T-cell (primary cell): ENCODE measurements around the gene CNNM2. TPM values are rescaled to one million over a fixed set of nuclear protein-coding genes. Genes with fewer than 3 reads are reported as not detected.

Experiments
- ATAC-seq, 4 experiments: fragments of 200-7000 bp in 3 of 4; fragments of 150-1000 bp in 1 of 4; cut with Tn5 transposase; replicated peaks in 1 of 4; 1 replicate in 3 of 4; 2 replicates in 1 of 4; pipeline ENCODE4 v1.10.0; 2021; ENCODE audit warnings: moderate library complexity in 3 of 4, mild to moderate bottlenecking in 2 of 4, moderate number of reproducible peaks in 1 of 4
- CTCF ChIA-PET, 2 donors: fragments of 300-600 bp; sonication (Branson Sonifier 250); formaldehyde crosslinking; loops; one replicate each; lab custom pipeline; 2022; ENCODE audit warnings: antibody characterized with exemption in 2 of 2; lab: Charles Lee
- POLR2A ChIA-PET, 2 donors: fragments of 300-600 bp; sonication (Branson Sonifier 250); formaldehyde crosslinking; loops; one replicate each; lab custom pipeline; 2022; ENCODE audit warnings: antibody characterized with exemption in 2 of 2; lab: Charles Lee
- DNase-seq, 35 experiments: peaks; one replicate each; pipeline versions ENCODE4 v3.0.0 to v3.0.0-alpha.2; 2013 to 2023
- H3K27ac ChIP-seq: one replicate; pipeline ENCODE4 v1.5.1; 2013; ENCODE audit warnings: low read length
- H3K27me3 ChIP-seq, 2 experiments: replicated peaks in 1 of 2; 1 replicate in 1 of 2; 2 replicates in 1 of 2; pipeline versions ENCODE4 v1.6.1 to v1.7.0; 2013; ENCODE audit warnings: low read length in 1 of 2, mixed read lengths in 1 of 2; ENCODE audit not compliant: control insufficient read depth in 2 of 2, insufficient read depth in 2 of 2; ENCODE audit errors: extremely low read depth in 1 of 2
- H3K36me3 ChIP-seq, 2 donors: 1 replicate in 1 of 2; 2 replicates in 1 of 2; pipeline versions ENCODE4 v1.6.1 to v1.7.0; 2013; ENCODE audit warnings: low read length in 1 of 2; ENCODE audit not compliant: control insufficient read depth in 2 of 2, insufficient read depth in 1 of 2; ENCODE audit errors: extremely low read depth in 1 of 2
- H3K4me1 ChIP-seq, 2 experiments: 1 replicate in 1 of 2; 2 replicates in 1 of 2; pipeline versions ENCODE4 v1.6.1 to v1.7.0; 2013; ENCODE audit warnings: low read length in 2 of 2, mixed read lengths in 1 of 2; ENCODE audit not compliant: insufficient read depth in 2 of 2, control insufficient read depth in 1 of 2; ENCODE audit errors: extremely low read depth in 1 of 2
- H3K4me3 ChIP-seq, 2 donors: 1 replicate in 1 of 2; 2 replicates in 1 of 2; pipeline versions ENCODE4 v1.5.1 to v1.7.0; 2013; ENCODE audit warnings: mild to moderate bottlenecking in 2 of 2, low read length in 1 of 2, moderate library complexity in 1 of 2; ENCODE audit not compliant: control insufficient read depth in 1 of 2; ENCODE audit errors: extremely low read depth in 1 of 2
- H3K9me3 ChIP-seq: 2 replicates; pipeline ENCODE4 v1.7.0; 2013
- H3K27ac Mint-ChIP-seq, 2 donors: one replicate each; pipeline ENCODE4 v1.8.0; 2020 to 2021; ENCODE audit warnings: mild to moderate bottlenecking in 2 of 2, mixed read lengths in 2 of 2
- H3K27me3 Mint-ChIP-seq, 2 donors: one replicate each; pipeline ENCODE4 v1.8.0; 2021 to 2022; ENCODE audit warnings: mixed read lengths in 2 of 2
- H3K36me3 Mint-ChIP-seq: one replicate; pipeline ENCODE4 v1.8.0; 2021; ENCODE audit warnings: mixed read lengths
- H3K4me1 Mint-ChIP-seq, 3 donors: one replicate each; pipeline ENCODE4 v1.8.0; 2020 to 2022; ENCODE audit warnings: mixed read lengths in 3 of 3, mild to moderate bottlenecking in 1 of 3
- H3K4me3 Mint-ChIP-seq, 3 donors: one replicate each; pipeline ENCODE4 v1.8.0; 2020 to 2022; ENCODE audit warnings: mild to moderate bottlenecking in 3 of 3, mixed read lengths in 3 of 3, moderate library complexity in 3 of 3
- H3K9me3 Mint-ChIP-seq, 3 donors: one replicate each; pipeline ENCODE4 v1.8.0; 2020 to 2022; ENCODE audit warnings: mixed read lengths in 3 of 3
- WGBS: methylation state at CpG from one replicate; pipeline ENCODE4 v1.1.5; 2013; ENCODE audit warnings: missing lambda C conversion rate; ENCODE audit not compliant: insufficient coverage; 5-methylcytosine and 5-hydroxymethylcytosine counted together
- total RNA-seq, 35 experiments: library from RNA in 6 of 35; stranded (reverse) in 6 of 35; fragments of 120-200 nt in 1 of 35; gene quantifications; one replicate each; pipeline versions ENCODE4 v1.2.1 to v1.2.4 and lab custom pipeline; 2013 to 2026

Gene CNNM2
- total RNA-seq, 5 donors from 2014 or later (not counting 1 experiment from before 2014, with no cell fraction given) = 11.6 to 15.4 (median 14.2) TPM

DNA sequence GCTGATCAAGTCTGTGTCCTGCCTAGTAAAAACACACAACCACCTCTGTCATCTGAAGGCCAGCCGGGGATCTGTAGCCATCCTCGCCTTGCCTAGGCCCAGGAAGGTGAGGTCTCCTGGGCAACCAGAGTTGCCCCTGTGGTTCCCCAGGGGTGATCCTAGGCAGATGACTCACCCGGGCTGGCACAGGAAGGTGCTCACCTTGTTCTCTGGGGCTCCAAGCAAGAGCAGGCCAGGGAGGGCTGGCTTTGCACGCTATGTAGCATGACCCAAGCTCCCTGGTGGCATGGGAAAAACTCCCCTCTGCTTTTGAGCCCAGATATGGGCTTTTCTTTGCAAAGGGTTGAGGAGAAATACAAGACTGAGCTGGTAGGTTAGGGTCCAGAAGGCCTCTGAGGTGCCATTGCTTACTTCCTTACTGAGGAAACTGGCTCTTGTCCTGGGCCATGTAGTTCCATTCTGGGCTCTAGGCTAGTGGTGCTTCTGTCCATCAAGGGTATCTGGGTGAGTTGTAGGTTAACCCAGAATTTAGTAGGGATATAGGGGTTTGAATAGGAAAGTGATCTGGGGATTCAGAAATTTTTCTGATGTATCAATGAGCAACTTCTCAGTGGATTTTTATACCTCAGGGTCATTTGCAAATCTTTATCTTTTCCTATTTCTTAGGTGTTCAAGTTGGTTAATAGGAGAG, 162.9 kb downstream of the CNNM2 start:
- H3K27me3 ChIP-seq = no peaks in the 10 kb centered on the region
- ATAC-seq = no peak
- peak overlapping the region in 1 of 2 donors; percentile 42 for H3K27ac Mint-ChIP-seq
- no peak overlapping the region for H3K4me3 ChIP-seq
- CTCF ChIA-PET = interaction anchor here in 1 of 2 donors (0.6 kb wide), 1 partner anchor 273 kb away, joined by 3 read pairs; no protein-coding TSS in a partner anchor
- peaks cover 12 to 40% of the 10 kb centered on the region in 2 donors for H3K36me3 ChIP-seq
- H3K9me3 ChIP-seq = no peaks in the 10 kb centered on the region
- no peaks in the 10 kb centered on the region for H3K4me1 ChIP-seq
- H3K27ac ChIP-seq = no peak overlapping the region
- H3K9me3 Mint-ChIP-seq = no peaks in the 10 kb centered on the region
- H3K27me3 Mint-ChIP-seq = no peaks in the 10 kb centered on the region
- peaks cover 27% of the 10 kb centered on the region for H3K36me3 Mint-ChIP-seq
- POLR2A ChIA-PET = interaction anchor here in 1 of 2 donors (0.5 kb wide), 1 partner anchor 14 kb away, joined by 5 read pairs; no protein-coding TSS in a partner anchor
- no peak overlapping the region for H3K4me3 Mint-ChIP-seq
- WGBS = 89% methylated on average over 4 of the region's 4 CpGs
- no peak for DNase-seq
- no peaks in the 10 kb centered on the region for H3K4me1 Mint-ChIP-seq

DNA sequence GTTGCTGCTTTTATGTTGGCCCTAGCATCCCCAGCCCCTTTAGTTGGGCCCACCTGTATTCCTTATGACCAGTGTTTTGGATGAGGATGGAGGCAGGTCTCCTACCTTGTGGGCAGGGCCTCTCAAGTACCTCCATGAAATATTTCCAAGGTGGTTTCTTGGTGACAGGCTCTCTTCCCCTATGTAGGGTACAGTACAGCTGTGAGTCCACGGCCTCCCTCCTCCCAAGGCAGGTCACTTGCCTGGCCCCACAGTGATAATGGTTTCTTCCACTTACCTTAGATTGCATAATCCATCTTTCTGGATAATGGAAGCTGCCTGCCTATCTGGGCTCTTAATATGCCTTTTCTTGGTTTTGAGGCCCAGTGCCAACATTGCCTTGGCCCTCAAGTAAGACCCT, 164.6 kb downstream of the CNNM2 start:
- H3K4me1 ChIP-seq = no peaks in the 10 kb centered on the region
- no peaks in the 10 kb centered on the region for H3K9me3 ChIP-seq
- ChIA-PET POLR2A (no interaction called here), CTCF (interaction anchor here in 1 of 2 donors (0.6 kb wide), 1 partner anchor 524 kb away, joined by 5 read pairs; no protein-coding TSS in a partner anchor)
- ATAC-seq = no peak
- no peak overlapping the region for H3K4me3 ChIP-seq
- Mint-ChIP-seq H3K27ac (no peak overlapping the region), H3K4me3 (no peak overlapping the region), H3K4me1 (no peaks in the 10 kb centered on the region), H3K27me3 (no peaks in the 10 kb centered on the region), H3K36me3 (peaks cover 12% of the 10 kb centered on the region), H3K9me3 (no peaks in the 10 kb centered on the region)
- H3K27ac ChIP-seq = no peak overlapping the region
- DNase-seq = no peak
- WGBS = 100% methylated on average over 1 of the region's 1 CpG
- H3K27me3 ChIP-seq = no peaks in the 10 kb centered on the region
- peaks cover 8 to 33% of the 10 kb centered on the region in 2 donors for H3K36me3 ChIP-seq

DNA sequence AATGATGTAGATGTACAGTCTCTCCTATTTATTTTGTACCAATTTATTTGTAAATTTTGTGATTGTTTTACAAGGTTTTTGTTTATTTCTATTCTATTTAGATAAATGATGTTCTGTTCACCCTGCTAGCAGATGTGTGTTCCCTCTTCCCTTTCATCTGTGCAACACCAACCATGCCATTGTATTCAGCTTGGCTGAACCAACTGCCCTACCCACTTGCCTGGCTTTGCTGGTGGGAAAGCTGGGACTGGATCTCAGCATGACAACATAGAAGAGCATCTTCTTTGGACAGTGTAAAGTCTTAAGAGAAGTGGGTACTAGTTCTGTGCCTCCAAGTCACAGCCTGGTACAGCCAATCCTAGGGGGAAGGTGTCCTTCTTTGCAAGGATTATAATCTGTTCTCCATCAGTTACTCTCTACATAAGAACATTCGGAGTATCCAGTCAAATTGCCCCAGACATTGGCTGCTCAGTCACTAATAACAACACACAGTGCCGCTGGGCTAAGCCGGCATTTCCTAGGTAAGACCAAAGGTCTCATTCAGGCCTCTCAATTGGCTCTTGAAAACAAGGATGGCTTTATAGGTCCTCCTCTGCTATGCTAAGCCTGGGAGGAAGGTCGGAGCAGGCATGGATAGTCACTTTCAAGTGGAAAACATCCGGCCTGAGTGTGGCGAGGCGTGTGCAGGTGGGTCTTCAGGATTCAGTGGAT, 165.3 kb downstream of the CNNM2 start:
- Mint-ChIP-seq H3K36me3 (peaks cover 7% of the 10 kb centered on the region), H3K27me3 (no peaks in the 10 kb centered on the region), H3K9me3 (no peaks in the 10 kb centered on the region), H3K27ac (peak overlapping the region in 1 of 2 donors; percentile 23), H3K4me3 (no peak overlapping the region), H3K4me1 (no peaks in the 10 kb centered on the region)
- CTCF ChIA-PET = no interaction called here
- Histone ChIP-seq H3K36me3 (peaks cover 4 to 29% of the 10 kb centered on the region in 2 donors), H3K27ac (no peak overlapping the region), H3K9me3 (no peaks in the 10 kb centered on the region), H3K4me3 (no peak overlapping the region), H3K4me1 (no peaks in the 10 kb centered on the region), H3K27me3 (no peaks in the 10 kb centered on the region)
- POLR2A ChIA-PET = no interaction called here
- WGBS = 100% methylated on average over 7 of the region's 7 CpGs
- DNase-seq = no peak
- no peak for ATAC-seq

DNA sequence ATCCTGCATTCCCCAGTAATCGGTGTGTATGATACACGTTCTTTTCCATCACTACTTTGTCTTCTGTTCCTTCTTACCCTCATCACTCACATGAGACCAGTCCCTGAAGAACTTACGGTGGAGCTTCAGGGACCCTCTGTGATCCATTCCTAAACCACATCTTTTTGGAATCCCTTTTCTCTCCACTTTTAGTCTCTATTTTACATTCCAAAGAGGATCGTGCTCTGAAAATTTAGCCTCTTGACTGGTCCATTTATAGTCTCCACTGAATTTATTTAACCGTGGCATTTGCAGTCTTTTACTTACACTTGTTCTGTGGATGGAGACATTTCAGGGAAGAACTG, 165.9 kb downstream of the CNNM2 start:
- ChIA-PET CTCF (no interaction called here), POLR2A (no interaction called here)
- H3K27me3 Mint-ChIP-seq = no peaks in the 10 kb centered on the region
- DNase-seq (no peak), ATAC-seq (no peak)
- peaks cover 2 to 34% of the 10 kb centered on the region in 2 donors for H3K36me3 ChIP-seq
- H3K4me3 Mint-ChIP-seq = no peak overlapping the region
- H3K9me3 ChIP-seq = no peaks in the 10 kb centered on the region
- peak overlapping the region in 1 of 2 donors; percentile 48 for H3K27ac Mint-ChIP-seq
- H3K4me3 ChIP-seq = no peak overlapping the region
- no peak overlapping the region for H3K27ac ChIP-seq
- no peaks in the 10 kb centered on the region for H3K27me3 ChIP-seq
- H3K4me1 ChIP-seq = no peaks in the 10 kb centered on the region
- no peaks in the 10 kb centered on the region for H3K9me3 Mint-ChIP-seq
- H3K36me3 Mint-ChIP-seq = peaks cover 5% of the 10 kb centered on the region
- 100% methylated on average over 4 of the region's 5 CpGs for whole genome bisulfite sequencing
- H3K4me1 Mint-ChIP-seq = no peaks in the 10 kb centered on the region

DNA sequence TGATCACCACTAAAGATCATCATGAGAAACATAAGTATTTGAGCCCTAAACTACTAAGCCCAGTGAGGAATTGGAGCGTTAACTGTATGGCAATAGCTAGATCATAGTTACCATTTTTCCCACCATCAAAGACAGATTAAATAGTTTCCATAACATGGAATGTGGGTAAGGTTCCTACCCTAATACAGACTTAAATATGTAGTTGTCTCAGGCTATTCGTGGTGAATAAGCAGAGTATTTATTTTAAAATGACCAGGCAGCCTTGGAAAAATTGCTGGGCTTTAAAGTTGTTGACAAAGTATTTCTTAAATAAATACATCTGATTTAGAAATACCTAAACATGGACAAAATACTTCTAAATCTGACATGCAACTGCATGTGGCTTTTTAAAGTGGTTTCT, 168.2 kb downstream of the CNNM2 start:
- Histone ChIP-seq H3K4me3 (no peak overlapping the region), H3K9me3 (no peaks in the 10 kb centered on the region), H3K27me3 (no peaks in the 10 kb centered on the region), H3K4me1 (no peaks in the 10 kb centered on the region), H3K27ac (no peak overlapping the region), H3K36me3 (peaks cover 4 to 53% of the 10 kb centered on the region in 2 donors)
- Mint-ChIP-seq H3K27me3 (no peaks in the 10 kb centered on the region), H3K36me3 (peaks cover 24% of the 10 kb centered on the region), H3K27ac (no peak overlapping the region), H3K9me3 (no peaks in the 10 kb centered on the region), H3K4me1 (no peaks in the 10 kb centered on the region), H3K4me3 (no peak overlapping the region)
- POLR2A ChIA-PET = interaction anchor here in 1 of 2 donors (0.6 kb wide), 1 partner anchor 20 kb away, joined by 3 read pairs; no protein-coding TSS in a partner anchor
- DNase-seq = no peak
- CTCF ChIA-PET = interaction anchor here in 1 of 2 donors (0.6 kb wide), 1 partner anchor 302 kb away, joined by 7 read pairs; no protein-coding TSS in a partner anchor
- no peak for ATAC-seq
- no CpG with 5 or more reads among the region's 2 CpGs for WGBS

DNA sequence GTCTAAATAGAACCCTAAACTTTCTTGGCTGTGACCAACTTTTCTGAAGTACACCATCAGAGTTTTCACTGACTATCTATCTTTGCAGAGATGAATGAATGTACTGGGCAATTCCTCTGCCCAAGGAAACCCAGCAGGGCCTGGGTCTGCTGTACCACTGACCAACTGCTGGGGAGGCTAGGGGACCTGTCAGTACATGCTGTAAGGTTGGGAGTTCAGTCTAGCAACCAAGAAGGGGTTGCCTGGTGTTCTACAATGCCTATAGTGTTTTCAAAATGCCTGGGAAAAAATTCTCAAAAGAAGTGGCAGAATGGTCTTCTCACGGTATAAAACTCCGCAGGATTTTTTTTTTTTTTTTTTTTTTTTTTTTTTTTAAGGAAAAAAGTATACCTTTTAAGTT, 168.7 kb downstream of the CNNM2 start:
- no peak overlapping the region for H3K4me3 ChIP-seq
- no peak overlapping the region for H3K27ac Mint-ChIP-seq
- no CpG with 5 or more reads among the region's 2 CpGs for WGBS
- H3K9me3 ChIP-seq = no peaks in the 10 kb centered on the region
- no peaks in the 10 kb centered on the region for H3K4me1 Mint-ChIP-seq
- H3K4me1 ChIP-seq = no peaks in the 10 kb centered on the region
- no peaks in the 10 kb centered on the region for H3K27me3 Mint-ChIP-seq
- no peaks in the 10 kb centered on the region for H3K9me3 Mint-ChIP-seq
- ChIA-PET CTCF (interaction anchor here in 1 of 2 donors (0.6 kb wide), 1 partner anchor 224 kb away, joined by 6 read pairs; no protein-coding TSS in a partner anchor), POLR2A (interaction anchor here in 1 of 2 donors (0.6 kb wide), 2 partner anchors 20 to 1161 kb away, joined by 3 read pairs; no protein-coding TSS in a partner anchor)
- no peak overlapping the region for H3K27ac ChIP-seq
- H3K36me3 ChIP-seq = peaks cover 10 to 58% of the 10 kb centered on the region in 2 donors
- H3K4me3 Mint-ChIP-seq = no peak overlapping the region
- no peaks in the 10 kb centered on the region for H3K27me3 ChIP-seq
- DNase-seq (no peak), ATAC-seq (no peak)
- H3K36me3 Mint-ChIP-seq = peaks cover 30% of the 10 kb centered on the region
